Measurements from ENCODE around the gene MPND. TPM values are rescaled to one million over a fixed set of nuclear protein-coding genes. Genes with fewer than 3 reads are reported as not detected.

MPND gene
- total RNA-seq, 2 experiments from 2014 or later: 7.2 to 19.1 TPM

DNA sequence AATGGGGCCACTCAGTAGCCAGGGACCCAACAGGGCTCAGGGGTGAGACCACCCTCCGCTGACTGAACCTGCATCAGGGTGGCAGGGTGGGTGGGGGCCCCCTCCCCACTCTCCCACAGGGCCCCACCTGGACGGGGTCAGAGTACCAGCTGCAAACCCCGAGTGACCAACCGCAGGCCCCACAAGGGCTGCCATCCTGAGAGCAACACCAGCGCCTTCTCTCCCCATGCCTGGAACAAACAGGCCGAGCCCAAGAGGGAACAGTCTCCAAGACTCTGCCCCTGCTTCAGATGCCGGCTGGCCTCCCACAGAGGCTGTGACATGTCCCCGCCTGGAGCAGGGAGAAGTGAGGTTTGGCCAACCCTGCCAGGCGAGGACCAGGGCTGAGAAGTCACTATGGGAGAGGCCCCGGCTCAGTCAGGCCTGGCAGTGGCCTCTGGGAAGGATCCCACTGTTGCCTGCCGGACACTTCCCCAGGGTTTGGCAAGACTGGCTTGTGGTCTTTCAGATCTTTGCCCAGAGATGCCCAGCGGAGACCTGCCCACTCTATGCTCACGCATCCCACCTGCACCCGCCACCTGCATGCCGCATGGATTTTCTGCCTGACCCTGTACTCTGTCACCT is 27.2 kb downstream of the MPND start:
- peak overlapping the region; percentile 92 for H3K4me2 ChIP-seq (ENCODE audit: low read length)
- peaks cover 45% of the 10 kb centered on the region for H3K4me1 ChIP-seq (ENCODE audit: insufficient read depth, low read length, poor library complexity, severe bottlenecking)
- no peak overlapping the region for H3K27ac ChIP-seq (ENCODE audit: low read depth, low read length, poor library complexity, severe bottlenecking)
- TF ChIP-seq, protein P1, sequence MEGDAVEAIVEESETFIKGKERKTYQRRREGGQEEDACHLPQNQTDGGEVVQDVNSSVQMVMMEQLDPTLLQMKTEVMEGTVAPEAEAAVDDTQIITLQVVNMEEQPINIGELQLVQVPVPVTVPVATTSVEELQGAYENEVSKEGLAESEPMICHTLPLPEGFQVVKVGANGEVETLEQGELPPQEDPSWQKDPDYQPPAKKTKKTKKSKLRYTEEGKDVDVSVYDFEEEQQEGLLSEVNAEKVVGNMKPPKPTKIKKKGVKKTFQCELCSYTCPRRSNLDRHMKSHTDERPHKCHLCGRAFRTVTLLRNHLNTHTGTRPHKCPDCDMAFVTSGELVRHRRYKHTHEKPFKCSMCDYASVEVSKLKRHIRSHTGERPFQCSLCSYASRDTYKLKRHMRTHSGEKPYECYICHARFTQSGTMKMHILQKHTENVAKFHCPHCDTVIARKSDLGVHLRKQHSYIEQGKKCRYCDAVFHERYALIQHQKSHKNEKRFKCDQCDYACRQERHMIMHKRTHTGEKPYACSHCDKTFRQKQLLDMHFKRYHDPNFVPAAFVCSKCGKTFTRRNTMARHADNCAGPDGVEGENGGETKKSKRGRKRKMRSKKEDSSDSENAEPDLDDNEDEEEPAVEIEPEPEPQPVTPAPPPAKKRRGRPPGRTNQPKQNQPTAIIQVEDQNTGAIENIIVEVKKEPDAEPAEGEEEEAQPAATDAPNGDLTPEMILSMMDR (conservative IDR thresholded peaks at IDR 0.05; ENCODE audit: low read length): no peak
- H3K36me3 ChIP-seq (ENCODE audit: insufficient read depth, low read length): peaks cover 13% of the 10 kb centered on the region
- H3K9me2 ChIP-seq (ENCODE audit: insufficient read depth, low read length): no peaks in the 10 kb centered on the region
- POLR2A ChIA-PET: interaction anchor here (1.5 kb wide), 1 partner anchor 27 kb away, joined by 3 read pairs; the partner anchor contains the start of gene MPND
- H3K79me2 ChIP-seq (ENCODE audit: insufficient read depth, low read depth, low read length): peaks cover 13% of the 10 kb centered on the region; the same call in 1 of the 2 replicates
- H3K9me3 ChIP-seq (ENCODE audit: low read length): no peaks in the 10 kb centered on the region
- intact Hi-C loops (cut with micrococcal nuclease; ENCODE audit: unreplicated experiment): no loop called here
- no peak for DNase-seq (ENCODE audit: low spot score)
- H4K20me1 ChIP-seq (ENCODE audit: insufficient read depth, low read length): peaks cover 10% of the 10 kb centered on the region
- no peak overlapping the region for H2AFZ ChIP-seq (ENCODE audit: low read length)
- peak overlapping the region; percentile 61 for H3K4me3 ChIP-seq (ENCODE audit: low read depth, low read length, poor library complexity, severe bottlenecking)
- no TSS peak for BruUV-seq (replicated peaks)
- CTCF ChIA-PET (ENCODE audit: unreplicated experiment): no interaction called here

DNA sequence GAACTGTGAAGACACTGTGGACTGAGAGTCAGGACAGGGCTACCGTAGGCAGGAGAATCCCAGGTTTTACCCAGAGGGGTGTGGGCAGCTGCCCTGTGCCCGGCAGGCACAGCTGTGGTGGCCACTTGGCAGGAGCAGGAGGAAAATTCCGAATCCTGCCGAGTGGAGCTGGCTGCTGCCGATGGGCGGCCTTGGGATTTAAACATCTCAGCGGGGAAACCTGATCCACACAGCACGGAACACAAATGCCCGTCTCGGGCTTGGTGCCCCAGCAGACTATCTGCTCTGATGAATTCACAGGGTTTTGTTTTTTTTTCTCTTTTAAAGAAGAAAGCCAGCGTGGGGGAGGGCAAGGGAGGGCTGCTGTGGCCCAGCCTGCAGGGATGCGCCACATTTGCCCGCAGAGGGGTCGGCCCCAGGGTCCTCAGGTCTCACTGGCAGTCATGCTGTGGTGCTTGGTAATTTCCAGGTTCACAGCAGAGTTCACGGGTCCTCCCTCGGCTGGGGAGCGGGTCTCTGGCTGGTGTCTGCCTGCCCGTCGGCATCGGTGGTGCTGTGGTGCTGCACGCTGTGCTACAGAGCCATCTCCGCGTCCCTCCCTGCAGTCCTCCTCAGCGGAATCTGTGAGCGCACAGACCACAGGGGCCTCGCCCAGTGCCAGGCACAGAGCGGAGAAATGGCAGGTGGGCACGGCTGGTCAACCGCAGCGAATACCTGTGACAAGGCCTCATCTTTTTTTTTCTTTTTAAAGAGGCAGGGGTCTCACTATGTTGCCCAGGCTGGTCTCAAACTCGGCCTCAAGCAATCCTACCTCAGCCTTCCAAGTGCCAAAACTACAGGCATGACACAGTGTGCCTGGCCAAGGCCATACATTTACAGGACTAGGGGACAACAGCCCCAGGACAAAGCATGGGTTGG is 28.1 kb downstream of the MPND start:
- TF ChIP-seq, protein P1 (conservative IDR thresholded peaks at IDR 0.05; ENCODE audit: low read length): no peak
- TF ChIP-seq EZH2phosphoT487 (IDR thresholded peaks at IDR 0.05; ENCODE audit: borderline replicate concordance, low read depth, low read length): no peak
- Histone ChIP-seq H4K20me1 (ENCODE audit: insufficient read depth, low read length) (peaks cover 12% of the 10 kb centered on the region), H3K4me3 (ENCODE audit: low read depth, low read length, poor library complexity, severe bottlenecking) (no peak overlapping the region), H3K4me2 (ENCODE audit: low read length) (peak overlapping the region; percentile 92; the same call in 1 of the 2 replicates), H3K27ac (ENCODE audit: low read depth, low read length, poor library complexity, severe bottlenecking) (no peak overlapping the region), H3K9me2 (ENCODE audit: insufficient read depth, low read length) (no peaks in the 10 kb centered on the region), H2AFZ (ENCODE audit: low read length) (no peak overlapping the region), H3K79me2 (ENCODE audit: insufficient read depth, low read depth, low read length) (peaks cover 13% of the 10 kb centered on the region; the same call in 1 of the 2 replicates), H3K9me3 (ENCODE audit: low read length) (no peaks in the 10 kb centered on the region), H3K36me3 (ENCODE audit: insufficient read depth, low read length) (peaks cover 3% of the 10 kb centered on the region; the same call in 1 of the 2 replicates), H3K4me1 (ENCODE audit: insufficient read depth, low read length, poor library complexity, severe bottlenecking) (peaks cover 55% of the 10 kb centered on the region)
- no peak for DNase-seq (ENCODE audit: low spot score)
- ChIA-PET CTCF (ENCODE audit: unreplicated experiment) (no interaction called here), POLR2A (interaction anchor here (1.5 kb wide), 1 partner anchor 28 kb away, joined by 3 read pairs; the partner anchor contains the start of gene MPND)
- no TSS peak for BruUV-seq (replicated peaks)
- intact Hi-C loops (cut with micrococcal nuclease; ENCODE audit: unreplicated experiment): no loop called here

Measured in OCI-LY7 (cell line).